WTC11 (cell line): ENCODE measurements around the gene FUT2. TPM values are rescaled to one million over a fixed set of nuclear protein-coding genes. Genes with fewer than 3 reads are reported as not detected.
"Not testable (repeated sequence)": the region's sequence is repeated elsewhere in the genome, so short reads cannot be mapped to it uniquely, and the experiment has no call there.

Source experiments
- ATAC-seq: fragments of 200-7000 bp; cut with Tn5 transposase; 2 replicates; pipeline ENCODE4 v1.10.0; 2021; ENCODE audit warnings: mild to moderate bottlenecking, moderate library complexity
- CTCF ChIA-PET: fragments of 300-600 bp; sonication (Branson Sonifier 250); formaldehyde crosslinking; loops from one replicate; lab custom pipeline; 2021; ENCODE audit warnings: antibody characterized with exemption; lab: Charles Lee
- POLR2A ChIA-PET: fragments of 350-600 bp; sonication (Branson Sonifier 250); formaldehyde crosslinking; loops from one replicate; lab custom pipeline; 2021; ENCODE audit warnings: antibody characterized with exemption; lab: Charles Lee
- DNase-seq: peaks from one replicate; pipeline ENCODE4 v3.0.0; 2021; ENCODE audit warnings: low spot score
- H3K27ac Mint-ChIP-seq: 2 replicates; pipeline ENCODE4 v1.8.0; 2021; ENCODE audit warnings: mixed read lengths
- H3K27me3 Mint-ChIP-seq: 2 replicates; pipeline ENCODE4 v1.8.0; 2021; ENCODE audit warnings: low read depth, mild to moderate bottlenecking, moderate library complexity, mixed read lengths
- H3K36me3 Mint-ChIP-seq: 2 replicates; pipeline ENCODE4 v1.8.0; 2021; ENCODE audit warnings: mixed read lengths
- H3K4me1 Mint-ChIP-seq: 2 replicates; pipeline ENCODE4 v1.8.0; 2022; ENCODE audit warnings: mixed read lengths
- H3K4me3 Mint-ChIP-seq: 2 replicates; pipeline ENCODE4 v1.8.0; 2021; ENCODE audit warnings: mild to moderate bottlenecking, moderate library complexity, mixed read lengths
- H3K9me3 Mint-ChIP-seq: 2 replicates; pipeline ENCODE4 v1.8.0; 2021; ENCODE audit warnings: mixed read lengths
- AR ChIP-seq: fragments of 250-450 bp; sonication (Bioruptor Pico); IDR thresholded peaks from 2 replicates; pipeline ENCODE4 v1.9.0; 2021; ENCODE audit warnings: mild to moderate bottlenecking
- EMX1 ChIP-seq: fragments of 250-450 bp; sonication (Bioruptor Pico); IDR thresholded peaks from 2 replicates; pipeline ENCODE4 v1.8.0; 2021; ENCODE audit warnings: mild to moderate bottlenecking
- ETV6 ChIP-seq: sonication (generic); formaldehyde crosslinking; IDR thresholded peaks from 2 replicates; pipeline ENCODE4 v1.8.1; 2022; ENCODE audit warnings: mild to moderate bottlenecking, missing genetic modification reagents
- FOXJ3 ChIP-seq: sonication (generic); formaldehyde crosslinking; IDR thresholded peaks from 2 replicates; pipeline ENCODE4 v1.9.0; 2021; ENCODE audit warnings: missing genetic modification reagents, mild to moderate bottlenecking, borderline replicate concordance
- FOXP1 ChIP-seq: sonication (generic); formaldehyde crosslinking; IDR thresholded peaks from 2 replicates; pipeline ENCODE4 v1.8.0; 2022; ENCODE audit warnings: missing genetic modification reagents, mild to moderate bottlenecking, moderate library complexity, borderline replicate concordance
- JAZF1 ChIP-seq: fragments of 250-450 bp; sonication (Bioruptor Pico); IDR thresholded peaks from 2 replicates; pipeline ENCODE4 v1.9.0; 2021; ENCODE audit warnings: moderate library complexity, mild to moderate bottlenecking, inconsistent platforms
- KAT7 ChIP-seq: sonication (generic); formaldehyde crosslinking; IDR thresholded peaks from 2 replicates; pipeline ENCODE4 v1.8.1; 2023; ENCODE audit warnings: missing genetic modification reagents, mild to moderate bottlenecking, borderline replicate concordance
- MLX ChIP-seq: sonication (generic); formaldehyde crosslinking; IDR thresholded peaks from 2 replicates; pipeline ENCODE4 v1.8.1; 2023; ENCODE audit warnings: mild to moderate bottlenecking, missing genetic modification reagents, moderate library complexity
- NFE2L1 ChIP-seq: sonication (generic); formaldehyde crosslinking; IDR thresholded peaks from 2 replicates; pipeline ENCODE4 v1.8.1; 2023; ENCODE audit warnings: missing genetic modification reagents
- PRDM15 ChIP-seq: sonication (generic); formaldehyde crosslinking; IDR thresholded peaks from 2 replicates; pipeline ENCODE4 v1.8.0; 2022; ENCODE audit warnings: missing genetic modification reagents
- RORB ChIP-seq: fragments of 250-450 bp; sonication (Bioruptor Pico); IDR thresholded peaks from 2 replicates; pipeline ENCODE4 v1.9.0; 2021; ENCODE audit warnings: mild to moderate bottlenecking
- SP1 ChIP-seq: sonication (generic); formaldehyde crosslinking; conservative IDR thresholded peaks from 2 replicates; pipeline ENCODE4 v1.8.1; 2022; ENCODE audit warnings: missing genetic modification reagents
- TCF7 ChIP-seq: sonication (generic); formaldehyde crosslinking; IDR thresholded peaks from 2 replicates; pipeline ENCODE4 v1.8.0; 2022; ENCODE audit warnings: mild to moderate bottlenecking, low read depth, missing genetic modification reagents, moderate library complexity
- ZNF138 ChIP-seq: sonication (generic); formaldehyde crosslinking; conservative IDR thresholded peaks from 2 replicates; pipeline ENCODE4 v1.8.1; 2022; ENCODE audit warnings: mild to moderate bottlenecking, moderate library complexity, missing genetic modification reagents
- ZNF263 ChIP-seq: sonication (generic); formaldehyde crosslinking; IDR thresholded peaks from 2 replicates; pipeline ENCODE4 v1.8.1; 2022; ENCODE audit warnings: low read depth, mild to moderate bottlenecking, moderate library complexity, missing genetic modification reagents
- total RNA-seq: library from RNA; stranded (reverse); gene quantifications from 3 replicates; pipeline ENCODE4 v1.2.3, GENCODE V29; 2021

FUT2 gene
- total RNA-seq, 1 experiment from 2014 or later, result 5.9 TPM

GRCh38 chr19:48716562-48717291 lies 21.0 kb downstream of the FUT2 start:
- Mint-ChIP-seq H3K4me3 (peak overlapping the region; percentile 60), H3K4me1 (peaks cover 44% of the 10 kb centered on the region), H3K9me3 (no peaks in the 10 kb centered on the region), H3K27ac (no peak overlapping the region), H3K27me3 (peaks cover 3% of the 10 kb centered on the region; the same call in 1 of the 2 replicates)
- peak; percentile 83 for TF ChIP-seq PRDM15
- TF ChIP-seq NFE2L1 (CRISPR knock-in tag), result no peak
- no peak for TF ChIP-seq AR (CRISPR knock-in tag)
- TF ChIP-seq RORB (CRISPR knock-in tag), result no peak
- 0 out of 2 replicates have a peak, but pooled peaks have one; percentile 25 for TF ChIP-seq ZNF138 (CRISPR knock-in tag)
- no peak for TF ChIP-seq ETV6
- TF ChIP-seq EMX1, result no peak
- TF ChIP-seq FOXJ3 (CRISPR knock-in tag), result no peak
- no peak for TF ChIP-seq TCF7 (CRISPR knock-in tag)
- 0 out of 2 replicates have a peak, but pooled peaks have one; percentile 34 for TF ChIP-seq SP1 (CRISPR knock-in tag)
- TF ChIP-seq KAT7, result no peak
- TF ChIP-seq FOXP1, result 0 out of 2 replicates have a peak, but pooled peaks have one; percentile 43
- peak; percentile 96 for TF ChIP-seq ZNF263 (CRISPR knock-in tag)
- no peak for TF ChIP-seq MLX (CRISPR knock-in tag)
- no peak for TF ChIP-seq JAZF1 (CRISPR knock-in tag)
- TF ChIP-seq, all 79 proteins: peak for 5
- peak; percentile 43 for DNase-seq
- ChIA-PET POLR2A (interaction anchor here (1.0 to 1.5 kb wide), 4 partner anchors 8 to 93 kb away, joined by 3 to 6 read pairs (median 4); partner anchors contain the start of gene FUT2), CTCF (interaction anchor here (0.7 to 4.7 kb wide), 10 partner anchors 8 to 128 kb away, joined by 3 to 31 read pairs (median 3); partner anchors contain the start of gene CA11)
- H3K36me3 Mint-ChIP-seq, result peaks cover 7% of the 10 kb centered on the region; the same call in 1 of the 2 replicates
- ATAC-seq, result no peak

GRCh38 chr19:48718106-48718505 lies 22.3 kb downstream of the FUT2 start:
- ChIA-PET POLR2A (interaction anchor here (1.2 kb wide), 1 partner anchor 45 kb away, joined by 3 read pairs; no protein-coding TSS in a partner anchor), CTCF (interaction anchor here (0.7 kb wide), 1 partner anchor 187 kb away, joined by 3 read pairs; no protein-coding TSS in a partner anchor)

More at GRCh38 chr19:48718106-48718505, 22.3 kb downstream of the FUT2 start:
- H3K9me3 Mint-ChIP-seq, H3K27ac Mint-ChIP-seq, ATAC-seq, H3K27me3 Mint-ChIP-seq, H3K36me3 Mint-ChIP-seq, H3K4me3 Mint-ChIP-seq, DNase-seq: not testable (repeated sequence)
- H3K4me1 Mint-ChIP-seq, result peaks cover 37% of the 10 kb centered on the region
